DND-41 (cell line): Measurements from ENCODE around the gene ASRGL1.

Source experiments
- ATAC-seq: fragments of 200-7000 bp; cut with Tn5 transposase; 3 replicates; pipeline ENCODE4 v1.9.1; 2021; ENCODE audit warnings: low read depth; ENCODE audit not compliant: insufficient read depth
- DNase-seq: peaks from one replicate; pipeline ENCODE4 v3.0.0-alpha.2; 2020
- H2AFZ ChIP-seq: 2 replicates; pipeline ENCODE4 v1.6.0; 2012; ENCODE audit warnings: low read depth, low read length
- H3K27ac ChIP-seq: 2 replicates; pipeline ENCODE4 v1.5.1; 2012; ENCODE audit warnings: low read length, inconsistent platforms
- H3K27me3 ChIP-seq: fragments of 200-600 bp; sonication (generic); 2 replicates; pipeline ENCODE4 v1.6.0; 2012; ENCODE audit warnings: low read length, mild to moderate bottlenecking, inconsistent platforms; ENCODE audit not compliant: insufficient read depth, poor library complexity
- H3K36me3 ChIP-seq: 2 replicates; pipeline ENCODE4 v1.5.1; 2012; ENCODE audit warnings: low read length, inconsistent platforms; ENCODE audit not compliant: insufficient read depth
- H3K4me1 ChIP-seq: 2 replicates; pipeline ENCODE4 v1.5.1; 2012; ENCODE audit warnings: mild to moderate bottlenecking, low read length; ENCODE audit not compliant: insufficient read depth
- H3K4me2 ChIP-seq: 2 replicates; pipeline ENCODE4 v1.6.0; 2012; ENCODE audit warnings: mild to moderate bottlenecking, moderate library complexity, low read length, inconsistent platforms; ENCODE audit not compliant: insufficient read depth
- H3K4me3 ChIP-seq, 2 experiments: fragments of 200-600 bp in 1 of 2; shearing (Covaris generic) in 1 of 2; 2 replicates each; pipeline ENCODE4 v1.5.1; 2012 to 2016; ENCODE audit warnings: inconsistent platforms in 2 of 2, low read length in 2 of 2, mild to moderate bottlenecking in 2 of 2, low read depth in 1 of 2, moderate library complexity in 1 of 2
- H3K79me2 ChIP-seq: 2 replicates; pipeline ENCODE4 v1.6.0; 2012; ENCODE audit warnings: low read length, inconsistent platforms; ENCODE audit not compliant: insufficient read depth
- H3K9ac ChIP-seq: 2 replicates; pipeline ENCODE4 v1.6.0; 2012; ENCODE audit warnings: low read depth, mild to moderate bottlenecking, inconsistent platforms, low read length, moderate library complexity
- H3K9me3 ChIP-seq: 2 replicates; pipeline ENCODE4 v1.5.1; 2012; ENCODE audit warnings: low read length, moderate library complexity, mild to moderate bottlenecking, inconsistent platforms; ENCODE audit not compliant: insufficient read depth, severe bottlenecking
- H4K20me1 ChIP-seq: 2 replicates; pipeline ENCODE4 v1.6.0; 2012; ENCODE audit warnings: low read length; ENCODE audit not compliant: insufficient read depth
- EZH2 ChIP-seq: IDR thresholded peaks from 3 replicates; pipeline ENCODE4 v1.6.1; 2012; ENCODE audit warnings: borderline replicate concordance, low read depth, mild to moderate bottlenecking, moderate library complexity, low read length, inconsistent platforms; ENCODE audit not compliant: severe bottlenecking
- TF ChIP-seq, protein P1 (sequence below): IDR thresholded peaks from 2 replicates; pipeline ENCODE4 v1.5.1; 2012; ENCODE audit warnings: borderline replicate concordance, low read length, moderate library complexity, mild to moderate bottlenecking; ENCODE audit not compliant: poor library complexity, severe bottlenecking; ENCODE audit errors: extremely low read depth

The ASRGL1 gene

DNA sequence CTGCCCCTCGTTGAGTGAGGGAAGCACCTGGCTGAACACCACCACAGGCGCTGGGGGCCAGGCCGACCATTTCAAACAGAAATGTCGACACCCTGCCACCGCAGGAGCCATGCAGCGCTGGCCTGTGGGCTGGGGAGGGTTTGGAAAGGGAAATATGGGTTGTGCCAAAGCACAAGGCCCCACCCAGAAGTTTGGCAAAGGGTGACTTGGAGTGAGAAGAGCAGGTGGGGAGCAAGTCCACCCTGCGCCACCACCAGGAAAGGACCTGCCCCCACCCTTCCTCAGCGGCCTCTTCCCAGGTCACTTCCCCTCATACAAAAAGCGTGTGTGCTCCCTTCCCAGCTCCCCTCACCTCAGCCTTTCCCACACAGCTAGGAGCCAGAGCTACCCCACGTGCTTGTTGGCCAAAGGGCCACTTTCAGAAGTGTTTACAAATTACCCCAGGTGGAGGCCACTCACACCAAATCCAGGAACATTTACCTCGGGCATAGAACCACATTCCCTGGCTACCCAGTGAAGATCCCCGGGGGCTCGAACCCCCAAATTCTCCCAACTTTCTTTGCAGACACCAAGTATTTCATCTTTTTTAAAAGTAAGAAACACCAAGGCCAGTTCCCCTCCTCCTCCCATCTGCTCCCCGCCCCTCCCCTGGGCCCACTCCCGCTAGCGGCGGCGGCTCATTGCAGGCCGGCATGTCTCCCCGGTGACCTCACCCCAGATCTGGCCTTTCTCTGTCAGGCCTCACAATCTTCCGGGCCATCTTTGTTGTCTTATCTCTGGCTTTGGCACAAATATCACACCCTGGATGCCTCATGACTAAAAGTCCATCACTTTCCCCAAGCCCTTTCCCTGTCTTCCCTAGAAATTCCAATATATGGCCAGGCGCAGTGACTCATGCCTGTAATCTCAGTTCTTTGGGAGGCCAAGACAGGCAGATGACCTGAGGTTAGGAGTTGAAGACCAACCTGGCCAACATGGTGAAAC is 61.1 kb downstream of the ASRGL1 start:
- H3K4me1 ChIP-seq: 0 out of 2 replicates have a peak, but pooled peaks cover 5% of the 10 kb centered on the region
- H4K20me1 ChIP-seq: no peaks in the 10 kb centered on the region
- no peaks in the 10 kb centered on the region for H3K9me3 ChIP-seq
- H3K4me2 ChIP-seq: no peak overlapping the region
- no peak overlapping the region for H2AFZ ChIP-seq
- no peak overlapping the region for H3K4me3 ChIP-seq
- H3K27ac ChIP-seq: no peak overlapping the region
- no peaks in the 10 kb centered on the region for H3K79me2 ChIP-seq
- ATAC-seq (no peak), DNase-seq (no peak)
- no peak overlapping the region for H3K9ac ChIP-seq
- no peaks in the 10 kb centered on the region for H3K36me3 ChIP-seq
- H3K27me3 ChIP-seq: peaks cover 9% of the 10 kb centered on the region
- no peak for TF ChIP-seq EZH2
- TF ChIP-seq, protein P1, sequence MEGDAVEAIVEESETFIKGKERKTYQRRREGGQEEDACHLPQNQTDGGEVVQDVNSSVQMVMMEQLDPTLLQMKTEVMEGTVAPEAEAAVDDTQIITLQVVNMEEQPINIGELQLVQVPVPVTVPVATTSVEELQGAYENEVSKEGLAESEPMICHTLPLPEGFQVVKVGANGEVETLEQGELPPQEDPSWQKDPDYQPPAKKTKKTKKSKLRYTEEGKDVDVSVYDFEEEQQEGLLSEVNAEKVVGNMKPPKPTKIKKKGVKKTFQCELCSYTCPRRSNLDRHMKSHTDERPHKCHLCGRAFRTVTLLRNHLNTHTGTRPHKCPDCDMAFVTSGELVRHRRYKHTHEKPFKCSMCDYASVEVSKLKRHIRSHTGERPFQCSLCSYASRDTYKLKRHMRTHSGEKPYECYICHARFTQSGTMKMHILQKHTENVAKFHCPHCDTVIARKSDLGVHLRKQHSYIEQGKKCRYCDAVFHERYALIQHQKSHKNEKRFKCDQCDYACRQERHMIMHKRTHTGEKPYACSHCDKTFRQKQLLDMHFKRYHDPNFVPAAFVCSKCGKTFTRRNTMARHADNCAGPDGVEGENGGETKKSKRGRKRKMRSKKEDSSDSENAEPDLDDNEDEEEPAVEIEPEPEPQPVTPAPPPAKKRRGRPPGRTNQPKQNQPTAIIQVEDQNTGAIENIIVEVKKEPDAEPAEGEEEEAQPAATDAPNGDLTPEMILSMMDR: no peak

DNA sequence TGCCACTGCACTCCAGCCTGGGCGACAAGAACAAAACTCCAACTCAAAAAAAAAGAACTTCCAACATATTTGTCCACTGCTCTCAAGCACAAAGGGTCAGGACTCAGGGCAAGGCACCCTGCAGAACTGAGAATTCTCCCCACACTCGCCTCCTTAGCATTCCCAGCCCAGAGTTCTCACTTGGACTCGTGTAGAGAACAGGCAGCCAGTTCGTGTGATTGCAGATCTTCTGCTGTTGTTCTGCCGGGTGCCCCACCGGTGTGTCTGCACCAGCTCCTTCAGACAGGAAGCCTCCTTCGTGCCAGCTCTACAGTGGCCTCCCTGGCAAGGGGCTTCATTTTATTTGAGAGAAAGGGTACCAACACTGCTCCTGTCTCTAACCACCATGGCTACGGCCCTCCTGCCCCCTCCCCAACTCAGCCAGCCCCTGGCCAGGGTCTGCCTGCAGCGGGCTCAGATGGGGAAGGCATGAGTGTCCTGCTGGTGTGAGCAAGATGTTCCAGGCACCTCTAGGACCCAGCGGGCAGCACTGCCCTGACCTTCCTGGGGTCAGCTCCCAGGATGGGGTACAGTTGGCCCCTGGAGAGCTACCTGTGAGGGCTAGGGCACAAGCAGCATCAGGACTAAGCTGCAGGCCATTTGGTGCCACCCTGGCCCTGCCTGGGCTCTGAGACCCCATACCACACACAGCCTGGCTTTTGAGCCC is 62.1 kb downstream of the ASRGL1 start:
- Histone ChIP-seq H3K4me3 (no peak overlapping the region), H3K4me2 (no peak overlapping the region), H3K27ac (no peak overlapping the region), H3K9ac (no peak overlapping the region), H3K4me1 (0 out of 2 replicates have a peak, but pooled peaks cover 5% of the 10 kb centered on the region), H3K79me2 (no peaks in the 10 kb centered on the region), H3K9me3 (no peaks in the 10 kb centered on the region), H3K36me3 (no peaks in the 10 kb centered on the region), H3K27me3 (peaks cover 9% of the 10 kb centered on the region), H2AFZ (no peak overlapping the region), H4K20me1 (no peaks in the 10 kb centered on the region)
- ATAC-seq (no peak), DNase-seq (no peak)
- TF ChIP-seq, protein P1: no peak
- no peak for TF ChIP-seq EZH2

DNA sequence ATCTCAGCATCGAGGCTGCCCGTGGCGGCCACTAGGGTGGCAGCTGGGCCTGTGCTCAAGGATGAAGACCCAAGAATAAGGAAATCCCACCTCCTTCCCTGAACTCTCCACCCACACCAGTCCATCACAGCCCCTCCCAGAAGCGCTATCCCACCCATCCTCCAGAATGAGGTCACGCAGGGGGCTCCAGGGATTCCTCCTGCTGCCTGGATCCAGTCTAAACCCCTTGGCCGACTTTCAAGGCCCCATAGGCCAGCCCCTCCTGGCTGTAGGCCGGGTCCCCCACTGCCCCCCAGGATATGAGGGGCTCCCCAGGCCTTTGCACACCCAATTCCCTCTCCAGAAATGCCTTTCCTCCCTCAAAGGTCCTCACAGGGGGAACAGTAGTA is 62.6 kb downstream of the ASRGL1 start:
- TF ChIP-seq, protein P1: no peak
- TF ChIP-seq EZH2: no peak
- no peak for DNase-seq
- Histone ChIP-seq H3K4me1 (0 out of 2 replicates have a peak, but pooled peaks cover 5% of the 10 kb centered on the region), H3K9ac (no peak overlapping the region), H3K4me3 (no peak overlapping the region), H3K27me3 (peaks cover 9% of the 10 kb centered on the region), H4K20me1 (no peaks in the 10 kb centered on the region), H3K4me2 (no peak overlapping the region), H3K9me3 (no peaks in the 10 kb centered on the region), H3K36me3 (no peaks in the 10 kb centered on the region), H2AFZ (no peak overlapping the region), H3K27ac (no peak overlapping the region), H3K79me2 (no peaks in the 10 kb centered on the region)
- no peak for ATAC-seq
